Measurements from ENCODE around the gene EPB41L4A.

Gene EPB41L4A

GRCh38 chr5:112258571-112258970 lies 160.5 kb downstream of the EPB41L4A start:
- no peak overlapping the region for H3K27ac ChIP-seq
- H3K27me3 ChIP-seq (ENCODE audit: insufficient read depth, low read depth) = no peaks in the 10 kb centered on the region
- H2AFZ ChIP-seq (ENCODE audit: low read depth) = no peak overlapping the region
- TF ChIP-seq CTCF (conservative IDR thresholded peaks at IDR 0.05; ENCODE audit: low read depth, low read length) = no peak
- H3K4me2 ChIP-seq = no peak overlapping the region
- no peaks in the 10 kb centered on the region for H3K79me2 ChIP-seq (ENCODE audit: insufficient read depth, low read depth)
- no peaks in the 10 kb centered on the region for H3K36me3 ChIP-seq (ENCODE audit: insufficient read depth)
- no peaks in the 10 kb centered on the region for H4K20me1 ChIP-seq (ENCODE audit: insufficient read depth)
- peaks cover 4% of the 10 kb centered on the region for H3K4me1 ChIP-seq (ENCODE audit: low read depth, poor library complexity, severe bottlenecking)
- no peak overlapping the region for H3K4me3 ChIP-seq (IDR thresholded peaks at IDR 0.05; ENCODE audit: insufficient read depth, low read depth, low read length)
- H3K9ac ChIP-seq = no peak overlapping the region

- Histone ChIP-seq H3K4me1 (ENCODE audit: low read depth, poor library complexity, severe bottlenecking) (peaks cover 4% of the 10 kb centered on the region), H2AFZ (ENCODE audit: low read depth) (no peak overlapping the region), H3K36me3 (ENCODE audit: insufficient read depth) (no peaks in the 10 kb centered on the region), H3K27me3 (ENCODE audit: insufficient read depth, low read depth) (no peaks in the 10 kb centered on the region), H3K27ac (no peak overlapping the region), H3K4me2 (no peak overlapping the region), H3K9ac (no peak overlapping the region), H3K4me3 (IDR thresholded peaks at IDR 0.05; ENCODE audit: insufficient read depth, low read depth, low read length) (no peak overlapping the region), H3K79me2 (ENCODE audit: insufficient read depth, low read depth) (no peaks in the 10 kb centered on the region), H4K20me1 (ENCODE audit: insufficient read depth) (no peaks in the 10 kb centered on the region)
- TF ChIP-seq CTCF (conservative IDR thresholded peaks at IDR 0.05; ENCODE audit: low read depth, low read length) = no peak
Measured at GRCh38 chr5:112257976-112258375, 161.1 kb downstream of the EPB41L4A start.

- Histone ChIP-seq H3K9ac (no peak overlapping the region), H3K36me3 (ENCODE audit: insufficient read depth) (no peaks in the 10 kb centered on the region), H3K27ac (no peak overlapping the region), H3K4me3 (IDR thresholded peaks at IDR 0.05; ENCODE audit: insufficient read depth, low read depth, low read length) (no peak overlapping the region), H3K4me1 (ENCODE audit: low read depth, poor library complexity, severe bottlenecking) (peaks cover 4% of the 10 kb centered on the region), H4K20me1 (ENCODE audit: insufficient read depth) (no peaks in the 10 kb centered on the region), H2AFZ (ENCODE audit: low read depth) (no peak overlapping the region), H3K79me2 (ENCODE audit: insufficient read depth, low read depth) (no peaks in the 10 kb centered on the region), H3K4me2 (no peak overlapping the region), H3K27me3 (ENCODE audit: insufficient read depth, low read depth) (no peaks in the 10 kb centered on the region)
- TF ChIP-seq CTCF (conservative IDR thresholded peaks at IDR 0.05; ENCODE audit: low read depth, low read length) = no peak
Measured at GRCh38 chr5:112257005-112257404, 162.1 kb downstream of the EPB41L4A start.

GRCh38 chr5:112254303-112254702 lies 164.8 kb downstream of the EPB41L4A start:
- H3K27ac ChIP-seq = no peak overlapping the region
- no peak overlapping the region for H3K4me2 ChIP-seq
- H3K4me3 ChIP-seq (IDR thresholded peaks at IDR 0.05; ENCODE audit: insufficient read depth, low read depth, low read length) = no peak overlapping the region
- H2AFZ ChIP-seq (ENCODE audit: low read depth) = no peak overlapping the region
- H3K4me1 ChIP-seq (ENCODE audit: low read depth, poor library complexity, severe bottlenecking) = peaks cover 4% of the 10 kb centered on the region
- H3K79me2 ChIP-seq (ENCODE audit: insufficient read depth, low read depth) = no peaks in the 10 kb centered on the region
- H4K20me1 ChIP-seq (ENCODE audit: insufficient read depth) = no peaks in the 10 kb centered on the region
- H3K36me3 ChIP-seq (ENCODE audit: insufficient read depth) = no peaks in the 10 kb centered on the region
- no peak for TF ChIP-seq CTCF (conservative IDR thresholded peaks at IDR 0.05; ENCODE audit: low read depth, low read length)
- no peak overlapping the region for H3K9ac ChIP-seq
- H3K27me3 ChIP-seq (ENCODE audit: insufficient read depth, low read depth) = no peaks in the 10 kb centered on the region

Data from KMS-11 (cell line).